Stimulated activated CD4-positive, alpha-beta T cell treated with anti-CD3 and anti-CD28 coated beads, Interleukin-2, amount 100 ng/mL, for 24 hours (primary cell): ENCODE results near the gene VWCE.

Experiments
- DNase-seq, 2 donors: peaks; one replicate each; pipeline ENCODE4 v3.0.0-alpha.2; 2020

VWCE gene

GRCh38 chr11:61329871-61330270 is 34.8 kb upstream of the VWCE start:
- no peak for DNase-seq

GRCh38 chr11:61328351-61328750 is 33.2 kb upstream of the VWCE start:
- DNase-seq: no peak

- no peak for DNase-seq
Measured at GRCh38 chr11:61327669-61328071, 32.6 kb upstream of the VWCE start.

- no peak for DNase-seq
Measured at GRCh38 chr11:61325649-61326414, 30.7 kb upstream of the VWCE start.

- DNase-seq: no peak
Measured at GRCh38 chr11:61315260-61315659, 20.1 kb upstream of the VWCE start.

- DNase-seq: no peak
Measured at GRCh38 chr11:61310749-61311148, 15.6 kb upstream of the VWCE start.

GRCh38 chr11:61309739-61310138 is 14.6 kb upstream of the VWCE start:
- DNase-seq: no peak

- no peak for DNase-seq
Measured at GRCh38 chr11:61309141-61309540, 14.0 kb upstream of the VWCE start.

GRCh38 chr11:61307354-61307753 is 12.2 kb upstream of the VWCE start:
- no peak for DNase-seq

GRCh38 chr11:61306221-61306620 is 11.1 kb upstream of the VWCE start:
- DNase-seq: no peak

- DNase-seq: no peak
Measured at GRCh38 chr11:61305417-61305816, 10.3 kb upstream of the VWCE start.

- no peak for DNase-seq
Measured at GRCh38 chr11:61303725-61304124, 8.6 kb upstream of the VWCE start.

GRCh38 chr11:61302550-61302949 is 7.4 kb upstream of the VWCE start:
- no peak for DNase-seq

- DNase-seq: no peak
Measured at GRCh38 chr11:61298663-61299244, 3.6 kb upstream of the VWCE start.

GRCh38 chr11:61297746-61298145 is 2.6 kb upstream of the VWCE start:
- no peak for DNase-seq

GRCh38 chr11:61297341-61297740 is 2.2 kb upstream of the VWCE start:
- DNase-seq: no peak

- no peak for DNase-seq
Measured at GRCh38 chr11:61295596-61295926, 445 bp upstream of the VWCE start.

- DNase-seq: peak; percentile 53 to 67
Measured at GRCh38 chr11:61293867-61294716, 1.0 kb downstream of the VWCE start.

- no peak for DNase-seq
Measured at GRCh38 chr11:61292356-61292755, 2.8 kb downstream of the VWCE start.

GRCh38 chr11:61290905-61291690 is 4.0 kb downstream of the VWCE start:
- DNase-seq: peak in 1 of 2 donors; percentile 29

GRCh38 chr11:61287338-61287977 is 7.7 kb downstream of the VWCE start:
- DNase-seq: no peak

- DNase-seq: no peak
Measured at GRCh38 chr11:61283613-61284012, 11.5 kb downstream of the VWCE start.
